OCI-LY7 (cell line): ENCODE data around the gene C3orf18. TPM values are rescaled to one million over a fixed set of nuclear protein-coding genes. Genes with fewer than 3 reads are reported as not detected.

Source experiments
- BruUV-seq: library from RNA; stranded (reverse); fragments of 400-500 nt; replicated peaks from 2 replicates; lab custom pipeline; 2021; lab: Mats Ljungman, UMichigan
- CTCF ChIA-PET: fragments of 300-600 bp; sonication (Branson Sonifier 250); formaldehyde crosslinking; loops from one replicate; lab custom pipeline; 2022; ENCODE audit warnings: antibody characterized with exemption; ENCODE audit not compliant: unreplicated experiment; lab: Charles Lee
- POLR2A ChIA-PET: fragments of 300-600 bp; sonication (Branson Sonifier 250); formaldehyde crosslinking; loops from one replicate; lab custom pipeline; 2022; ENCODE audit warnings: antibody characterized with exemption; lab: Charles Lee
- DNase-seq: peaks from one replicate; pipeline ENCODE4 v3.0.0-alpha.2; 2015; ENCODE audit warnings: low spot score
- H2AFZ ChIP-seq: fragments of 200-600 bp; sonication (generic), shearing (Covaris generic); 2 replicates; pipeline ENCODE4 v1.6.1; 2014; ENCODE audit warnings: mild to moderate bottlenecking, antibody characterized with exemption, low read length, moderate library complexity
- H3K27ac ChIP-seq: fragments of 200-600 bp; sonication (generic); 2 replicates; pipeline ENCODE4 v1.5.1; 2014; ENCODE audit warnings: mixed run types, low read depth, mild to moderate bottlenecking, moderate library complexity, low read length, inconsistent platforms; ENCODE audit not compliant: poor library complexity, severe bottlenecking
- H3K36me3 ChIP-seq: fragments of 200-600 bp; sonication (generic); 2 replicates; pipeline ENCODE4 v1.6.1; 2014; ENCODE audit warnings: mild to moderate bottlenecking, antibody characterized with exemption, low read length, moderate library complexity, mixed read lengths; ENCODE audit not compliant: insufficient read depth
- H3K4me1 ChIP-seq: fragments of 200-600 bp; sonication (generic); 2 replicates; pipeline ENCODE4 v1.5.1; 2014; ENCODE audit warnings: mild to moderate bottlenecking, low read length; ENCODE audit not compliant: insufficient read depth, poor library complexity, severe bottlenecking
- H3K4me2 ChIP-seq: fragments of 200-600 bp; sonication (generic); 2 replicates; pipeline ENCODE4 v1.6.1; 2014; ENCODE audit warnings: mild to moderate bottlenecking, low read length
- H3K4me3 ChIP-seq: fragments of 200-600 bp; sonication (generic); 2 replicates; pipeline ENCODE4 v1.5.1; 2014; ENCODE audit warnings: mild to moderate bottlenecking, low read depth, low read length; ENCODE audit not compliant: poor library complexity, severe bottlenecking
- H3K79me2 ChIP-seq: fragments of 200-600 bp; sonication (generic); 2 replicates; pipeline ENCODE4 v1.6.1; 2016; ENCODE audit warnings: low read depth, mild to moderate bottlenecking, low read length, moderate library complexity, mixed read lengths; ENCODE audit not compliant: insufficient read depth
- H3K9me2 ChIP-seq: fragments of 200-600 bp; sonication (generic); 2 replicates; pipeline ENCODE4 v1.6.1; 2016; ENCODE audit warnings: mild to moderate bottlenecking, low read length, mixed read lengths; ENCODE audit not compliant: insufficient read depth
- H3K9me3 ChIP-seq: fragments of 200-600 bp; sonication (generic); 2 replicates; pipeline ENCODE4 v1.6.1; 2014; ENCODE audit warnings: mild to moderate bottlenecking, mixed run types, low read length, mixed read lengths
- H4K20me1 ChIP-seq: fragments of 200-600 bp; sonication (generic); 2 replicates; pipeline ENCODE4 v1.6.1; 2014; ENCODE audit warnings: mild to moderate bottlenecking, antibody characterized with exemption, low read length, moderate library complexity, mixed read lengths; ENCODE audit not compliant: insufficient read depth
- EZH2phosphoT487 ChIP-seq: fragments of 200-600 bp; sonication (generic); IDR thresholded peaks from 2 replicates; pipeline ENCODE4 v1.6.1; 2018; ENCODE audit warnings: low read depth, borderline replicate concordance, mild to moderate bottlenecking, mixed run types, antibody characterized with exemption, low read length, moderate library complexity, mixed read lengths
- intact Hi-C: fragments of 100-400 bp; cut with micrococcal nuclease; formaldehyde crosslinking; loops from one replicate; pipeline ENCODE4 v1.10.0; 2022; ENCODE audit not compliant: unreplicated experiment
- total RNA-seq, 2 experiments: library from RNA; depleted of rRNA in 1 of 2; stranded (reverse); fragments of >200 nt in 1 of 2; shearing (Covaris generic) in 1 of 2; gene quantifications; 2 replicates each; pipeline ENCODE4 v1.2.3, GENCODE V29; 2014 to 2022
- TF ChIP-seq, protein P1 (sequence below): fragments of 200-600 bp; sonication (generic); conservative IDR thresholded peaks from 2 replicates; pipeline ENCODE4 v1.5.1; 2014; ENCODE audit warnings: mild to moderate bottlenecking, antibody characterized with exemption, low read length, moderate library complexity, mixed read lengths

The C3orf18 gene
- total RNA-seq, 2 experiments from 2014 or later: 8.0 to 9.5 TPM

GRCh38 chr3:50510325-50510724 lies 57.2 kb downstream of the C3orf18 start:
- no peaks in the 10 kb centered on the region for H3K79me2 ChIP-seq
- H3K27ac ChIP-seq: no peak overlapping the region
- ChIA-PET POLR2A (no interaction called here), CTCF (no interaction called here)
- no peaks in the 10 kb centered on the region for H3K9me2 ChIP-seq
- no peak overlapping the region for H3K4me2 ChIP-seq
- intact Hi-C loops: no loop called here
- no TSS peak for BruUV-seq
- TF ChIP-seq EZH2phosphoT487: no peak
- TF ChIP-seq, protein P1, sequence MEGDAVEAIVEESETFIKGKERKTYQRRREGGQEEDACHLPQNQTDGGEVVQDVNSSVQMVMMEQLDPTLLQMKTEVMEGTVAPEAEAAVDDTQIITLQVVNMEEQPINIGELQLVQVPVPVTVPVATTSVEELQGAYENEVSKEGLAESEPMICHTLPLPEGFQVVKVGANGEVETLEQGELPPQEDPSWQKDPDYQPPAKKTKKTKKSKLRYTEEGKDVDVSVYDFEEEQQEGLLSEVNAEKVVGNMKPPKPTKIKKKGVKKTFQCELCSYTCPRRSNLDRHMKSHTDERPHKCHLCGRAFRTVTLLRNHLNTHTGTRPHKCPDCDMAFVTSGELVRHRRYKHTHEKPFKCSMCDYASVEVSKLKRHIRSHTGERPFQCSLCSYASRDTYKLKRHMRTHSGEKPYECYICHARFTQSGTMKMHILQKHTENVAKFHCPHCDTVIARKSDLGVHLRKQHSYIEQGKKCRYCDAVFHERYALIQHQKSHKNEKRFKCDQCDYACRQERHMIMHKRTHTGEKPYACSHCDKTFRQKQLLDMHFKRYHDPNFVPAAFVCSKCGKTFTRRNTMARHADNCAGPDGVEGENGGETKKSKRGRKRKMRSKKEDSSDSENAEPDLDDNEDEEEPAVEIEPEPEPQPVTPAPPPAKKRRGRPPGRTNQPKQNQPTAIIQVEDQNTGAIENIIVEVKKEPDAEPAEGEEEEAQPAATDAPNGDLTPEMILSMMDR: no peak
- no peak overlapping the region for H2AFZ ChIP-seq
- H4K20me1 ChIP-seq: no peaks in the 10 kb centered on the region; the same call in 1 of the 2 replicates
- H3K4me3 ChIP-seq: no peak overlapping the region
- no peaks in the 10 kb centered on the region for H3K9me3 ChIP-seq
- DNase-seq: peak; percentile 6
- H3K36me3 ChIP-seq: no peaks in the 10 kb centered on the region
- peaks cover under 1% of the 10 kb centered on the region for H3K4me1 ChIP-seq

DNA sequence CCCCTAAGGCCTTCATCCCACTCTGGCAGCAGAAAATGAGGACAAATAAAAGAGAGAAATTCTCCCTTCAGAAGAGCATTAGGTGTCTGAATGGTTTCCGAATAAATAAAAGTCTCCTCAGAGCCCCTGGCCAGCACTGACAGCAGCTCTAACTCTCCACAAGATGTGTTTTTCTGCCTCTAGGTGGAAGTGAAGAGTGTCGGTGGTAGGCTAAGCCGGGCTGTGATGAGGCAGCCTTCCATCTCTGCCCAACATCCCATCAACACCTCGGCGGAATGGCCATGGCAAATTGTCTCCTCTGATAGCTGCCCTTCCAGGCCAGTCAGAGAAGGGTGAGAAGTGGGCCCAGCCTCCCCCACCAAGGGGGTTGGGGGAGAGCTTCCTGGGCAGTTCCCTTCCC lies 57.8 kb downstream of the C3orf18 start:
- H2AFZ ChIP-seq: no peak overlapping the region
- BruUV-seq: no TSS peak
- H3K4me3 ChIP-seq: no peak overlapping the region
- POLR2A ChIA-PET: no interaction called here
- H3K27ac ChIP-seq: no peak overlapping the region
- H3K4me2 ChIP-seq: no peak overlapping the region
- H3K36me3 ChIP-seq: no peaks in the 10 kb centered on the region
- no peaks in the 10 kb centered on the region for H3K9me2 ChIP-seq
- no peaks in the 10 kb centered on the region for H3K79me2 ChIP-seq
- CTCF ChIA-PET: no interaction called here
- no peaks in the 10 kb centered on the region; the same call in 1 of the 2 replicates for H4K20me1 ChIP-seq
- no peak for DNase-seq
- intact Hi-C loops: no loop called here
- no peaks in the 10 kb centered on the region for H3K9me3 ChIP-seq
- TF ChIP-seq EZH2phosphoT487: no peak
- TF ChIP-seq, protein P1: no peak
- no peaks in the 10 kb centered on the region for H3K4me1 ChIP-seq

DNA sequence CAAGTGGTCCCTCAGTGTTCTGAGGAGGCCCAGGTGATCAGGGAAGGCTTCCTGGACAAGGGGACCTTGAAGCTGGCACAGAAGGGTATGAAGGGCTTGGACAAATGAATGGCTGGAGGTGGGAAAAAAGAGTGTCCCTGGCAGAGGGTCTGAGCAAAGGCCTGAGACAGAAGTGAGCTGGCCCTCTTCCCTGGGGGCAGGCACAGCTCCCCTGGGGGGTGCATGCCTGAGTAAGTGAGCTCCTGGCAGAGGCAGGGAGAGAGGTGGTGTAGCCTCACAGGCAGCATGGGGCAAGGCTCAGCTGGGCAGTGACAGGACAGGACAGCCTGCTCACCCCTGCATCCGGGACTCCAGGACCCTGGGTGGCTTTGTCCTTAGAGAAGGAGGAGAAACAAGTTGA lies 58.7 kb downstream of the C3orf18 start:
- H3K9me3 ChIP-seq: no peaks in the 10 kb centered on the region
- no peaks in the 10 kb centered on the region; the same call in 1 of the 2 replicates for H4K20me1 ChIP-seq
- H3K4me1 ChIP-seq: no peaks in the 10 kb centered on the region
- H3K4me2 ChIP-seq: no peak overlapping the region
- H3K9me2 ChIP-seq: no peaks in the 10 kb centered on the region
- BruUV-seq: no TSS peak
- POLR2A ChIA-PET: no interaction called here
- H3K27ac ChIP-seq: no peak overlapping the region
- no peaks in the 10 kb centered on the region for H3K79me2 ChIP-seq
- no peak for DNase-seq
- H2AFZ ChIP-seq: no peak overlapping the region
- no peaks in the 10 kb centered on the region for H3K36me3 ChIP-seq
- TF ChIP-seq, protein P1: no peak
- TF ChIP-seq EZH2phosphoT487: no peak
- intact Hi-C loops: no loop called here
- no peak overlapping the region for H3K4me3 ChIP-seq
- CTCF ChIA-PET: interaction anchor here (0.6 to 0.7 kb wide), 2 partner anchors 9 to 41 kb away, joined by 3 read pairs; no protein-coding TSS in a partner anchor

Other genes with a start within 250 kb of the C3orf18 start
- gene HYAL2, start 245.0 kb downstream of the C3orf18 start, total RNA-seq (2014; rRNA removed; shearing (Covaris generic)): 15.3 and 19.7 TPM in 2 replicates
- gene HYAL2, start 245.0 kb downstream of the C3orf18 start, total RNA-seq (2022): 7.6 and 7.7 TPM in 2 replicates
- gene TUSC2, start 239.5 kb downstream of the C3orf18 start, total RNA-seq (2014; rRNA removed; shearing (Covaris generic)): 24.5 and 26.9 TPM in 2 replicates
- gene TUSC2, start 239.5 kb downstream of the C3orf18 start, total RNA-seq (2022): 20.2 and 20.4 TPM in 2 replicates
- 35.8 and 36.0 TPM in 2 replicates for gene RASSF1, start 226.9 kb downstream of the C3orf18 start, total RNA-seq (2014; rRNA removed; shearing (Covaris generic))
- gene RASSF1, start 226.9 kb downstream of the C3orf18 start, total RNA-seq (2022): 33.0 and 33.9 TPM in 2 replicates
- 1.7 and 1.8 TPM in 2 replicates for gene ZMYND10, start 222.0 kb downstream of the C3orf18 start, total RNA-seq (2014; rRNA removed; shearing (Covaris generic))
- 2.8 and 3.0 TPM in 2 replicates for gene ZMYND10, start 222.0 kb downstream of the C3orf18 start, total RNA-seq (2022)
- gene NPRL2, start 217.0 kb downstream of the C3orf18 start, total RNA-seq (2014; rRNA removed; shearing (Covaris generic)): 38.6 and 52.5 TPM in 2 replicates
- gene NPRL2, start 217.0 kb downstream of the C3orf18 start, total RNA-seq (2022): 27.9 and 36.0 TPM in 2 replicates
- gene CYB561D2, start 216.9 kb downstream of the C3orf18 start, total RNA-seq (2014; rRNA removed; shearing (Covaris generic)): 16.2 and 28.0 TPM in 2 replicates
- gene CYB561D2, start 216.9 kb downstream of the C3orf18 start, total RNA-seq (2022): 17.8 and 18.7 TPM in 2 replicates
- 14.5 and 18.9 TPM in 2 replicates for gene TMEM115, start 208.2 kb downstream of the C3orf18 start, total RNA-seq (2014; rRNA removed; shearing (Covaris generic))
- gene TMEM115, start 208.2 kb downstream of the C3orf18 start, total RNA-seq (2022): 16.2 and 17.1 TPM in 2 replicates
- 0.09 TPM in 1 of 2 replicates, not detected in the other for gene CACNA2D2, start 64.1 kb downstream of the C3orf18 start, total RNA-seq (2014; rRNA removed; shearing (Covaris generic))
- gene CACNA2D2, start 64.1 kb downstream of the C3orf18 start, total RNA-seq (2022): 0.21 and 0.28 TPM in 2 replicates
- 18.9 and 19.3 TPM in 2 replicates for gene HEMK1, start 1.8 kb upstream of the C3orf18 start, total RNA-seq (2014; rRNA removed; shearing (Covaris generic))
- gene HEMK1, start 1.8 kb upstream of the C3orf18 start, total RNA-seq (2022): 27.4 and 30.1 TPM in 2 replicates
- gene CISH, start 44.0 kb upstream of the C3orf18 start, total RNA-seq (2014; rRNA removed; shearing (Covaris generic)): 0.05 TPM in 1 of 2 replicates, not detected in the other
- not detected in 2 replicates for gene CISH, start 44.0 kb upstream of the C3orf18 start, total RNA-seq (2022)
- 17.5 and 24.1 TPM in 2 replicates for gene MAPKAPK3, start 49.4 kb upstream of the C3orf18 start, total RNA-seq (2014; rRNA removed; shearing (Covaris generic))
- 20.3 and 25.2 TPM in 2 replicates for gene MAPKAPK3, start 49.4 kb upstream of the C3orf18 start, total RNA-seq (2022)
- gene DOCK3, start 107.2 kb upstream of the C3orf18 start, total RNA-seq (2014; rRNA removed; shearing (Covaris generic)): not detected in 2 replicates
- not detected in 2 replicates for gene DOCK3, start 107.2 kb upstream of the C3orf18 start, total RNA-seq (2022)